Measurements from ENCODE around the gene FRMD4A.
A peak's percentile ranks its signal among the peaks of the same experiment; 100 is the strongest.

The FRMD4A gene

DNA sequence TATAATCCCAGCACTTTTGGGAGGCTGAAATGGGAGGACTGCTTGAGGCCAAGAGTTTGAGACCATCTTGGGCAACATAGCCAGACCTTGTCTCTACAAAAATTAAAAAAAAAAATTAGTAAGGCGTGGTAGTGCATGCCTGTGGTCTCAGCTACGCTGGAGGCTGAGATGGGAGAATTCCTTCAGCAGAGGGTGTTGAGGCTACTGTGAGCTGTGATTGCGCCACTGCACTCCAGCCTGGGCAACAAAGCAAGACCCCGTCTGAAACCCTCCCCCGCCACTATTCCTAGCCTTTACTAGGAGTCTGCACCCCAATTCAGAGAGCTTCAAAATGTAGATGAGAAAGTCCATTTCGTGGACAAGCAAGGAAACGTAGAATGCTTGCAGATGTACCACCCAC is 648.8 kb downstream of the FRMD4A start:
- no peak for DNase-seq

GRCh38 chr10:13681528-13681927 is 649.2 kb downstream of the FRMD4A start:
- DNase-seq, result no peak

DNA sequence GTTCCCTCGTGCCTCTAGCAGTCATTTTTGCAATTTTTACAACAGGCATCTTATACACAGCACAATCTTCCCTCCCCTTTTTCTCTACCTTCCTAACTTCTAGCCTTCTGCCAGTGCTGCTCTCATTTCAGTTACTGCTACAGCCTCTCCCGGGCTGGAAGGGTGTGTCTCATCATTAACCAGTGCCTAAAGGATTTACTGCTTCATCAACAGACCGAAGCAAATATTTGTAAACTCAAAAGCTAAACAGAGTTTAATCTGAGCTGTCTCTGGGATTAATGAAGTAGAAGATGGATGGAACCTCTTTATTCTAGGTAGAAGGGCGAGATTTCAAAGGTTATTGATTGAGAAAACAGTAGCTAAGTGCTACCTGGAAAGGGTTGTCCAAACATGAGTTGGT is 649.6 kb downstream of the FRMD4A start:
- no peak for DNase-seq

- DNase-seq, result no peak
Observed at GRCh38 chr10:13678101-13678843, 652.5 kb downstream of the FRMD4A start.

- DNase-seq, result no peak
Observed at GRCh38 chr10:13674645-13675588, 655.8 kb downstream of the FRMD4A start.

- peak; percentile 24 for DNase-seq
Observed at GRCh38 chr10:13673156-13673555, 657.6 kb downstream of the FRMD4A start.

DNA sequence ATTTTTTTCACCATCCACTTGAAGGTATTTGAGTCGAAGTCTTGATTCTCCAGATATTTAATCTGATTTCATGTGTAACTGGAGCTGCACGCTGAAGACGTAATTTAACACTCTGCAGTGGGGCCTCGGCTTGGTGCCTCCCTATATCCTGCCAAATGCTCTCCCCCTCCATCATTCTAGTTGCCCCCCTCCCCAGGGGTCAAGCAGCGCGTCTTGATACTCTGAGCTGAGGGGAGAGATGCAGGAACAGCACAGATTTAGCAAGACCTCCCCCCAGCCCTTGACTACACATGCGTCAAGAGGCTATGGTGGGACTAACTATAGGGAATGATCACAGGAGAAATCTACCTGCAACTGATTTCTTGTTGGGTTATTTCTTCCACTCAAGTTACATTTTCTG is 658.2 kb downstream of the FRMD4A start:
- DNase-seq, result peak; percentile 23

GRCh38 chr10:13671904-13672303 is 658.8 kb downstream of the FRMD4A start:
- no peak for DNase-seq

DNA sequence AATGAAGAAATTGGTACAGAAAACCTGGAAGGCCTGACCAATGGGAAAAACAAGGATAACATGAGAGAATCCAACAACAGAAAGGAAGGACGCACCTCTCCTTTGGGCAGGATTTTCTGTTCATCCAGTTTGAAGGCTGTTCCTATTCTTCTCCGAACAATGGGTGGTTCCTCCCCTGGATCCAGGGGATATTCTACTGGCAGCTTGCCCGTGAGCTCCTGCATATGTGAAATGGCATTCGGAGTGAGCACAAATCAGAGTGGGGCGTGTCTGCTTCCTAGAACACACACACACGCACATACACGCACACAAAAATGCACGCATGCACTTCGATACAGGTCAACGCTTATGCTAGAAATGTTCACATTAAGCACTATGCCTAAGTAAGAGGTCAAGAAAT is 660.4 kb downstream of the FRMD4A start:
- DNase-seq, result no peak

DNA sequence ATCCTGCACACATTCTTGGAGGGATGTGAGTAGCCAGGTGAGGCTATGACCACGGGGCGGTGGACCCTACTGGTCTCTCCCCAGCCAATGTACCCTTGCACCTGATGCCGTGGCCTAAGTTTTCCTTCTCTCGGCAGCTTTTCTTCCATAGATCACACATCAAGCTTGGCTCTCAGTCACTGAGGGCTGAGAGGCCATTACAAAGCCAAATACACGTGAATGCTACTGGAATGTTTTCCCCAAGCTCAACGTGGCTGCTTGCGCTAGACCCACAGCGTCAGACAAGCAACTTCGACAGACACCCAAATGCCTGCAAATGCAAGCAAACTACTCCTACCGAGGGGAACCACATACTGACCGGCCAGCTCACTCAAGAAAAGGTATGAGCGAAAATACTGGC is 660.8 kb downstream of the FRMD4A start:
- no peak for DNase-seq

DNA sequence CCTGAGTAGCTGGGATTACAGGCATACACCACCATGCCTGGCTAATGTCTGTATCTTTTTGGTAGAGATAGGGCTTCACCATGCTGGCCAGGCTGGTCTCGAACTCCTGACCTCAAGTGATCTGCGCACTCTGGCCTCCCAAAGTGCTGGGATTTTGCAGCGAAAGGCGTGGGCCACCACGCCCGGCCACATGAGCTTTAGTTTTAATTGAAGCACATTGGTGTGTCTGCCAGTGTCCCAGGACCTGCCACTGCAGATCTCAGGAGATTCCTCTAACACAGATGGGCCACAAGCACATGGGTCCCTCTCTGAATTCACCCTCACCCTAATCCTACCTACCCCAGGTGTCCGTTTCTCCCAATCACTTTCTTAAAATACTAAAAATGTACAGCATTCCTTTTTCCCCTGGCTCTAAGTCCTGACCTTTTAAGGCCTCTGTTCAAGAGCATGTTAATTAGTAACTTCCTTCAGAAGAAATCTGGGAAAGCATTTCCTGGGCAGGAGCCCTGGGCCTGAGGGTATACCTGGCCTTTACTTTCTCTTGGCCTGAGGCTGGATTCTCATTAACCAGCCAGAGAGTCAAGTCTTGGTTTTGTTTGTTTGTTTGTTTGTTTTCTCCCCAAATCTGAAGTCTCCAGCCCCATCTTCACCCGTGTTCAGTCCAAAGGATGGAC is 661.4 kb downstream of the FRMD4A start:
- no peak for DNase-seq

DNA sequence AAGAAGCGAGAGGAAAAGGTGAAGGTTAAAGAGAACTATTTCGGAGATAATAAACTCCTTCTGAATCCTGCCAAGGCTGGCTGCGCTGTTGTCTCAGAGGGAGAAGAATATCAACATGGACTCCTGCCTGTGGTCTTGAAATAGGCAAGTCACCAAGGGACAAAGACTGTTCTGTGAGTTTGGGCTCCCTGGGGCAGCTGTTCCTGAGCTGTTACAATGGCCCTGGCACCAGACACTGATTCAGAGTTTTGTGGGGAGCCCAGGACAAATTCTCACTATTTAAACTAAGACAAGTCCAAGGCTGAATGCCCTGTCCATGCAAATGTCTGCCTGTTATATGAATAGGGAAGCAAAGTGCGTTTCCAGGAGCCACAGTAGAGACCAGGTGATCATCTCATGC is 662.6 kb downstream of the FRMD4A start:
- DNase-seq, result no peak

DNA sequence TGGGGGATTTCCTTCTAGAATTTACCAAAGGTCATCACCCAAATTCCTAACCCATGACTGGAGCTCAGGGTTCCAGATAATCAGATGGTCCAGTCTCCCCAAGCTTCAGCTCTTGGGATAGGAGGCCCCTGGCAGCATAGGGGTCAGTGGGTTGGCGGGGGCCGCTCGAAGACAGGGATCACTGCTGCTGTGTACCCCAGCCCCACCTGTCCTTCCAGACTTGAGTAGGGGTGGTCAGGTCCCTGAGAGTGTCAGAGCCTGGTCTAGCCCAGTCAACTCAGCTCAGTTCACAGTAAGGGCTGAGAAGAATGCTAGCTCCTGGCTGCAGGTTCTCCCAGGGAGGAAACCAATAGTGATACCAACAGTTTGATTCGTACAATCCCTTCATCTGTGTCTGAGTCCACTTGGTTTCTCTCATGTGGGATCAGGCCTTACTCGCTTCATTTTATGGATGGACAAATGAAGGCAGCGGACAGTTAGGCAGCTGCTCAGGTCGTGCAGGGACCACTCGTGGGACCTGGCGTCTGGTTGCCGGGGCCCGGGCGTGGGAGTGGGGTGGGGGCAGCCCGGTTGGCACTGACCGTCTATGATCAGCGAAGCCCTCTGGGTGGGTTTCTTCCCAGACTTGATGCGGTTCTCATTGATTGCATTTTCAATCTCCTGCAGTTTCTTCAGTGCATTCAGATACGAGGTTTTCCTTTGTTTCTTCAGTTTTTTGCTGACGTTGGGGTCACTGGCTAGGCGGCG is 665.0 kb downstream of the FRMD4A start:
- DNase-seq, result no peak

DNA sequence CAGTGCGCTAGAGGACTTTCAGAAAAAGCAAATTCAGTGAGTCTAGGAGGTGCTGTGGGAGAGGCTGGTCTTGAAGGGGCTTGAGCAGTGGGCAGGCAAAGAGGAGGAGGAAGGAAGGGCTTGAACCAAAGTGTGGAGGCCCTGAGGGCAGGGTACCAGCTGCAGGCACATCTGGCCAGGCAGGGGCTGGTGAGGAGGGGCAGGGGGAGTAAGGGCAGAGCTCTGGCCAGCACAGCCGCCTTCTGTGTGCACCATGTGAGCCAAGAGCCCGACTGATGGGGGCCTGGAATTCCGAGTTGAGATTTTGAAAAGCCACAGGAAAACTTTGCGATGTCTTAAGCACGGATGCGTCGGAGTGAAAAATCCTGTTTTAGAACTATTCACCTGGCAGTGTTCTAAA is 669.5 kb downstream of the FRMD4A start:
- no peak for DNase-seq

GRCh38 chr10:13660551-13660920 is 670.2 kb downstream of the FRMD4A start:
- no peak for DNase-seq

DNA sequence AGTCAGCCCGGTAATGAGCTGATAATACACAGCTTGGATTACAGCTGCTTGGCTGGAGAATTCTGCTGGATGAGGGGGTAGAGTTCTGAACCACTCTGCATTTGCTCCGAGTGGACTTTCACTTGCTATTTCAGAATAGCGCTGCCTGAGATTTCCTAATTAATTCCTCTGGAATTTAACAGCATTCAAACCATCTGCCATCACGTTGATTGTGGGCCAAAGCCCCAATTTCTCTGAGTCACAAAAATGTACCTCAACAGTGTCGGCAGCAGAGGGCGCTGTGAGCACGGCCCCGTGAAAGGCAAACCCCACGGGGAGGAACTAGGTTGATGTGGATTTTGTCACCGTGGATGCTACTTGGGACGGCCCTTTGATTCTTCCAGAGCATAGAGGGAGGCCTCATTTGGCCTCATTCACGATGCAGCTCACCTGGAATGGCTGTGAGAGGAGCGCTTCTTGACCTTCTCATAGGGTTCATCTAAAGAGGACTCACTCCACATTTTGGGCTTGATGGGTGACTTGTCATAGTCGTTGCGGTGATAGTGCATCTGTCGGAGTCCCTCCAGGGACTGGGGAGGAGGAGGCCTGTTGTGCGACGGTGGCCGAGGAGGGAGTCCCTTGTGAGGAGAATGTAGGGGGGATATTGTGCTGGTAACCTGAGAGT is 670.7 kb downstream of the FRMD4A start:
- DNase-seq, result peak; percentile 8

DNA sequence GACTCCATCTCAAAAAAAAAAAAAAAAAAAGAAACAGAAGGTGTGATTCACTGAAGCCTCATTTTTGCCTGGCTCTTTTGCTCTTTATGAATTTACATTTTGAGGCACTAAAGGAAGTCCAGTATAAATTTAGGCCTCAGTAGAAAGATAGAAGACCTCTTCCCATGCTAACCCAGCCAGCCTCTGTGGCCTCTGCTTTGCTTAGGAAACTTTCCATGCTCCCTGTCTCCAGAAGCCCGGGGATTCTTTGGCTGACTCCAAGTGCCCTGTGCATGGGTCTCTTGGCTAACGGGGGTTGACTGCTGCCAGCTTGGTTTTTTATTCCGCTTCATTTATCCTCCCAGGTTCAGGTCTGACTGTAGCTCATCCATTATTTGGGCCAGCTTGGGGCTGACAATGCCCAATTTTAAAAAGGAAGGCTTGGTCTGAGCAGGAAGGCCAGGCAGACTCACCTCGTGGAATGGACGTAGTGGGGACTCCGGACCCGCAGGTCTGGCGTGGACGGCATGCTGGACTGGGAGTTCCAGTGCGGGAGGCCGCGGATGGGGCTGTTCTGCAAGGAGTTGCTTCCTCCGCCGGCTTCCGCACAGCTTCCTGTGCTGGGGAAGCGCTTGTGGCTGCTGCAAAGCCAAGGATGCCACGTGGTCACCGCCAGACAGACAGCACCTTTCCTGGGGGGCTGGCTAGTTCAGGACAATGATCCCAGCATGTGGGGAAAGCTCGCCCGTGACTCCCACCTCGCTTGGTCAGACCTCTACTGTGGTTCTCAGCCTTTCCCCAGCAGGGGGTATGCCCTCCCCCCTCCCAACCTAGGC is 671.6 kb downstream of the FRMD4A start:
- no peak for DNase-seq

- DNase-seq, result no peak
Observed at GRCh38 chr10:13658264-13658663, 672.5 kb downstream of the FRMD4A start.

DNA sequence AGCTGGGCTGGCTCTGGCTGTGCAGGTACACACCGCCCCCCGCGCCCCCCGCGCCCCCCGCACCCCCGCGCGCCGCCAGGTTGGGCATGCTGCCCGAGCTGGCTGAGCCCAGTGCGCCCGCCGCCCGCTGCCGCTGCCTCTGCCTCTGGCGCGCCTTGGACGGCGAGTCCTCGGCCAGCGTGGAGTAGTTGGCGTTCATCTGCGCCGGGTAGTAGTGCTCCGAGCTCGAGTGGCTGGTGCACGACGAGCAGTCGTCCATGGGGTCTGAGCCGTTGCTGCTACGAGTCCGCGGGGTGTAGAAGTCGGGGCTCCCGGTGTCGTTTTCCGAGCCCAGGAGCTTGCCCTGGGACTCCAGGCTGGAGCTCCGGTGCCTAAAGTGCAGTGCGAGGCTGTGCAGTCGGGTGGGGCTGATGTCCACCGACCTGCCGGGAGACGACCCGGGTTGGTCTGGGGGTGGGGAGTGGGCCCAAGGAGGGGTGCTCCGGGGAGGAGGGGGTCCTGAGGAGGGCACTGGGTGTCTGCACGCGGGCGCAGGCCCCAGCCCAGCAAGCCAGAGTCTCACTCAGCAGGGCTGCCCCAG is 673.5 kb downstream of the FRMD4A start:
- no peak for DNase-seq

DNA sequence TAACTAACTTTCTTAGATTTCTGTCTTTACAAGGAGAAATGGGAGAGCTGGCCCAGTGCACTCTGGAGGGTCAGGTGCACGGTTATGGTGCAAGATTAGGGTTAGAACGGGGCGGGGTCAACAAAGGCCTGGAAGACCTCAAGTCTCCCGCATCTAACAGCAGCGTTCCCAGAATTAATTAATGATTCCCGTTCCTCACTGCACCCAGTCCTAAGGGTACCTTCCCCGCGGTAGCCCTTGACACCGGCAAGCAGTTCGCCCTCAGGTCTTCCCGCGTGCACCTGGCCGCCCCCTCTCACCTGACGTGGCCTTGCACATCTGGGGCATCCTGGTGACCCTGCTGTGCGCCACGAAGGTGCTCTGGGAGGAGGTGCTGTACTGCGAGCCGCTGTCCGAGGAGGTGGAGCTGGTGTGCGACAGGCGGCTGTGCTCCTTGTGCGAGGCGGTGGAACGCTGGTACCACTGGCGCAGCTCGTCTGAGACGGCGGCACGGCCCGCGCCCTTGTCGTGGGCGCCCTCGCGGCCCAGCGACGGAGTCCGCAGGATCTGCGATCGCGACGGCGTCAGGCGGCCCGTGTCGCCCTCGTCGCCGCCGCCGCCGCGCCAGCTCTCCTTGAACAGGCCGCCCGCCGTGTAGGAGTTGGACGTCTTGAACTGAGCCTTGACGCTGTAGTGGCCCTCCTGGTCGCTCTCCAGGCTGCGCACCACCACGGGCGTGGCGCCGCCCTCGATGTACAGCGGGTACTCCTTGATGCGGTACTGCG is 674.2 kb downstream of the FRMD4A start:
- DNase-seq, result no peak
